Kidney capillary endothelial cell (primary cell): ENCODE measurements around the gene ABCA4.

Experiments used
- DNase-seq: peaks from one replicate; pipeline ENCODE4 v3.0.0-alpha.2; 2018; ENCODE audit warnings: low spot score

Gene ABCA4

GRCh38 chr1:94104776-94105580, 16.0 kb downstream of the ABCA4 start:
- DNase-seq, result no peak

GRCh38 chr1:94104127-94104684, 16.7 kb downstream of the ABCA4 start:
- DNase-seq, result no peak

GRCh38 chr1:94103608-94104007, 17.3 kb downstream of the ABCA4 start:
- DNase-seq, result no peak

GRCh38 chr1:94101613-94102525, 19.1 kb downstream of the ABCA4 start:
- no peak for DNase-seq

- no peak for DNase-seq
Measured at GRCh38 chr1:94100785-94101612, 19.9 kb downstream of the ABCA4 start.

- no peak for DNase-seq
Measured at GRCh38 chr1:94100129-94100784, 20.7 kb downstream of the ABCA4 start.

- no peak for DNase-seq
Measured at GRCh38 chr1:94099303-94099702, 21.6 kb downstream of the ABCA4 start.

GRCh38 chr1:94098585-94099111, 22.3 kb downstream of the ABCA4 start:
- no peak for DNase-seq

GRCh38 chr1:94096797-94097549, 24.0 kb downstream of the ABCA4 start:
- no peak for DNase-seq

- no peak for DNase-seq
Measured at GRCh38 chr1:94095744-94096469, 25.0 kb downstream of the ABCA4 start.

GRCh38 chr1:94095112-94095637, 25.8 kb downstream of the ABCA4 start:
- no peak for DNase-seq

- peak; percentile 30 for DNase-seq
Measured at GRCh38 chr1:94094469-94095111, 26.4 kb downstream of the ABCA4 start.

- DNase-seq, result peak; percentile 11
Measured at GRCh38 chr1:94093996-94094395, 27.0 kb downstream of the ABCA4 start.

GRCh38 chr1:94093396-94093795, 27.6 kb downstream of the ABCA4 start:
- no peak for DNase-seq

- DNase-seq, result peak; percentile 99
Measured at GRCh38 chr1:94092210-94092613, 28.7 kb downstream of the ABCA4 start.

GRCh38 chr1:94090761-94091160, 30.2 kb downstream of the ABCA4 start:
- DNase-seq, result no peak

- no peak for DNase-seq
Measured at GRCh38 chr1:94087193-94087592, 33.8 kb downstream of the ABCA4 start.

- no peak for DNase-seq
Measured at GRCh38 chr1:94084547-94084946, 36.4 kb downstream of the ABCA4 start.

GRCh38 chr1:94084085-94084484, 36.9 kb downstream of the ABCA4 start:
- no peak for DNase-seq
